Nephron (organoid): ENCODE results near the gene MX2.
"Not testable (repeated sequence)": the region's sequence is repeated elsewhere in the genome, so short reads cannot be mapped to it uniquely, and the experiment has no call there.

Experiments used
- H3K27ac Mint-ChIP-seq, 3 experiments: 2 replicates each; pipeline ENCODE4 v1.8.0; 2020; ENCODE audit warnings: mixed read lengths in 3 of 3, mild to moderate bottlenecking in 2 of 3, moderate library complexity in 1 of 3
- H3K27me3 Mint-ChIP-seq: 2 replicates; pipeline ENCODE4 v1.8.0; 2021; ENCODE audit warnings: low read depth, mild to moderate bottlenecking, moderate library complexity, mixed read lengths
- H3K36me3 Mint-ChIP-seq: 2 replicates; pipeline ENCODE4 v1.8.0; 2020; ENCODE audit warnings: low read depth, mixed read lengths
- H3K4me1 Mint-ChIP-seq: 2 replicates; pipeline ENCODE4 v1.8.0; 2020; ENCODE audit warnings: mixed read lengths
- H3K4me3 Mint-ChIP-seq, 3 experiments: 2 replicates each; pipeline ENCODE4 v1.8.0; 2020; ENCODE audit warnings: mild to moderate bottlenecking in 3 of 3, mixed read lengths in 3 of 3, moderate library complexity in 2 of 3
- H3K9me3 Mint-ChIP-seq: 2 replicates; pipeline ENCODE4 v1.8.0; 2020; ENCODE audit warnings: mixed read lengths
- CTCF ChIP-seq, 3 experiments: fragments of 200-600 bp; sonication (generic); IDR thresholded peaks; one replicate each; pipeline ENCODE4 v1.5.0; 2021; ENCODE audit warnings: antibody characterized with exemption in 3 of 3; ENCODE audit not compliant: unreplicated experiment in 3 of 3

MX2 gene

GRCh38 chr21:41361786-41362604 lies at the start of gene MX2:
Gene MX2 (plus strand): TSS chr21:41362027. CDS start chr21:41376907, 14,880 bp downstream.
- TF ChIP-seq CTCF (IDR thresholded peaks at IDR 0.05; ENCODE audit: unreplicated experiment in 3 of 3) = no peak

GRCh38 chr21:41313285-41314164 lies 48.3 kb upstream of the MX2 start:
- H3K27ac Mint-ChIP-seq, H3K4me3 Mint-ChIP-seq, H3K36me3 Mint-ChIP-seq, H3K9me3 Mint-ChIP-seq, H3K4me1 Mint-ChIP-seq: not testable (repeated sequence)
- H3K27me3 Mint-ChIP-seq = peaks cover 52% of the 10 kb centered on the region

More at GRCh38 chr21:41361786-41362604, at the start of gene MX2:
- Mint-ChIP-seq H3K9me3 (no peaks in the 10 kb centered on the region), H3K27ac (peak within 1 kb of the TSS in 2 of 3 experiments; percentile 15 to 35), H3K4me3 (no peak within 1 kb of the TSS), H3K36me3 (no peaks in the 10 kb centered on the region), H3K27me3 (peaks cover 25% of the 10 kb centered on the region), H3K4me1 (peaks cover 9% of the 10 kb centered on the region)

- Mint-ChIP-seq H3K27me3 (peaks cover 57% of the 10 kb centered on the region), H3K36me3 (no peaks in the 10 kb centered on the region), H3K4me3 (peak overlapping the region; percentile 27 to 73 (median 69)), H3K4me1 (peaks cover 5% of the 10 kb centered on the region), H3K27ac (no peak overlapping the region), H3K9me3 (no peaks in the 10 kb centered on the region)
- TF ChIP-seq CTCF (IDR thresholded peaks at IDR 0.05; ENCODE audit: unreplicated experiment in 3 of 3) = no peak
Observed at GRCh38 chr21:41315726-41316125, 46.1 kb upstream of the MX2 start.

GRCh38 chr21:41316200-41317062 lies 45.4 kb upstream of the MX2 start, which contains the start of gene FAM3B:
Gene FAM3B (plus strand): TSS chr21:41316801. CDS start chr21:41316880, 79 bp downstream.
- peaks cover 57% of the 10 kb centered on the region for H3K27me3 Mint-ChIP-seq
- H3K36me3 Mint-ChIP-seq = no peaks in the 10 kb centered on the region
- H3K4me3 Mint-ChIP-seq = peak within 1 kb of the TSS; percentile 73 to 84 (median 75)
- no peak for TF ChIP-seq CTCF (IDR thresholded peaks at IDR 0.05; ENCODE audit: unreplicated experiment in 3 of 3)
- H3K9me3 Mint-ChIP-seq = no peaks in the 10 kb centered on the region
- no peak within 1 kb of the TSS for H3K27ac Mint-ChIP-seq
- peaks cover 5% of the 10 kb centered on the region for H3K4me1 Mint-ChIP-seq

- Mint-ChIP-seq H3K27me3 (peaks cover 53% of the 10 kb centered on the region), H3K4me3 (peak overlapping the region; percentile 73 to 84 (median 75)), H3K4me1 (peaks cover 5% of the 10 kb centered on the region), H3K36me3 (no peaks in the 10 kb centered on the region), H3K9me3 (no peaks in the 10 kb centered on the region), H3K27ac (no peak overlapping the region)
- TF ChIP-seq CTCF (IDR thresholded peaks at IDR 0.05; ENCODE audit: unreplicated experiment in 3 of 3) = no peak
Observed at GRCh38 chr21:41317063-41317392, 44.8 kb upstream of the MX2 start.
